SK-N-SH (cell line): ENCODE data around the gene ALDH9A1.

Source experiments
- GABPA ChIP-seq: IDR thresholded peaks from 2 replicates; pipeline ENCODE4 v1.4.0; 2012; ENCODE audit warnings: low read depth, mild to moderate bottlenecking
- POLR2AphosphoS5 ChIP-seq: IDR thresholded peaks from 2 replicates; pipeline ENCODE4 v1.6.1; 2012; ENCODE audit warnings: low read depth, low read length
- REST ChIP-seq: IDR thresholded peaks from 2 replicates; pipeline ENCODE4 v1.6.1; 2012; ENCODE audit warnings: mild to moderate bottlenecking, low read depth, low read length, moderate library complexity
- TF ChIP-seq, protein P1 (sequence below): fragments of 200-600 bp; sonication (generic); IDR thresholded peaks from 2 replicates; pipeline ENCODE4 v1.6.1; 2017; ENCODE audit warnings: antibody characterized with exemption, mild to moderate bottlenecking, moderate library complexity

GRCh38 chr1:165674599-165674998 lies 23.8 kb downstream of the ALDH9A1 start:
- TF ChIP-seq, protein P1, sequence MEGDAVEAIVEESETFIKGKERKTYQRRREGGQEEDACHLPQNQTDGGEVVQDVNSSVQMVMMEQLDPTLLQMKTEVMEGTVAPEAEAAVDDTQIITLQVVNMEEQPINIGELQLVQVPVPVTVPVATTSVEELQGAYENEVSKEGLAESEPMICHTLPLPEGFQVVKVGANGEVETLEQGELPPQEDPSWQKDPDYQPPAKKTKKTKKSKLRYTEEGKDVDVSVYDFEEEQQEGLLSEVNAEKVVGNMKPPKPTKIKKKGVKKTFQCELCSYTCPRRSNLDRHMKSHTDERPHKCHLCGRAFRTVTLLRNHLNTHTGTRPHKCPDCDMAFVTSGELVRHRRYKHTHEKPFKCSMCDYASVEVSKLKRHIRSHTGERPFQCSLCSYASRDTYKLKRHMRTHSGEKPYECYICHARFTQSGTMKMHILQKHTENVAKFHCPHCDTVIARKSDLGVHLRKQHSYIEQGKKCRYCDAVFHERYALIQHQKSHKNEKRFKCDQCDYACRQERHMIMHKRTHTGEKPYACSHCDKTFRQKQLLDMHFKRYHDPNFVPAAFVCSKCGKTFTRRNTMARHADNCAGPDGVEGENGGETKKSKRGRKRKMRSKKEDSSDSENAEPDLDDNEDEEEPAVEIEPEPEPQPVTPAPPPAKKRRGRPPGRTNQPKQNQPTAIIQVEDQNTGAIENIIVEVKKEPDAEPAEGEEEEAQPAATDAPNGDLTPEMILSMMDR = no peak
- TF ChIP-seq GABPA (no peak), POLR2AphosphoS5 (no peak), REST (no peak)
